K562 (cell line): ENCODE measurements around the gene RNU2-63P. TPM values are rescaled to one million over a fixed set of nuclear protein-coding genes. Genes with fewer than 3 reads are reported as not detected.
A peak's percentile ranks its signal among the peaks of the same experiment; 100 is the strongest.

Experiments used
- ARNT ChIP-seq, 2 experiments: fragments of 450-650 bp; IDR thresholded peaks; 2 replicates each; pipeline ENCODE4 v1.6.1; 2016; ENCODE audit warnings: mild to moderate bottlenecking in 1 of 2
- CAMTA2 ChIP-seq: fragments of 250-450 bp; sonication (Bioruptor Pico); conservative IDR thresholded peaks from 2 replicates; pipeline ENCODE4 v1.5.1; 2022
- CHD1 ChIP-seq: fragments of 200-600 bp; sonication (generic); IDR thresholded peaks from one replicate; pipeline ENCODE4 v1.6.1; 2012; ENCODE audit warnings: mild to moderate bottlenecking, moderate library complexity, low read length, inconsistent platforms
- EGR1 ChIP-seq: fragments of 450-650 bp; conservative IDR thresholded peaks from 2 replicates; pipeline ENCODE4 v1.6.1; 2017; ENCODE audit warnings: mild to moderate bottlenecking
- ELF1 ChIP-seq: fragments of 200-800 bp; sonication (Bioruptor generic); IDR thresholded peaks from 2 replicates; pipeline ENCODE4 v1.6.1; 2016; ENCODE audit warnings: missing genetic modification characterization, missing compliant biosample characterization
- EP300 ChIP-seq: IDR thresholded peaks from 2 replicates; pipeline ENCODE4 v1.6.1; 2012; ENCODE audit warnings: low read length, improper control_type of control experiment
- ESRRB ChIP-seq: fragments of 250-450 bp; sonication (Bioruptor Pico); IDR thresholded peaks from 2 replicates; pipeline ENCODE4 v1.5.0; 2020; ENCODE audit warnings: mild to moderate bottlenecking, moderate library complexity, borderline replicate concordance
- FUS ChIP-seq: fragments of 200-400 bp; formaldehyde crosslinking; optimal IDR thresholded peaks from 2 replicates; pipeline ENCODE3; 2017; ENCODE audit warnings: low read depth, low read length
- GABPB1 ChIP-seq: sonication (generic); formaldehyde crosslinking; IDR thresholded peaks from 2 replicates; pipeline ENCODE4 v1.8.0; 2022; ENCODE audit warnings: mild to moderate bottlenecking, missing genetic modification reagents
- GATAD2B ChIP-seq: fragments of 450-650 bp; IDR thresholded peaks from 2 replicates; pipeline ENCODE4 v1.6.1; 2017; ENCODE audit warnings: mild to moderate bottlenecking, borderline replicate concordance
- GTF2A2 ChIP-seq: IDR thresholded peaks from 2 replicates; pipeline ENCODE4 v1.6.1; 2016; ENCODE audit warnings: mild to moderate bottlenecking, missing genetic modification characterization, missing compliant biosample characterization
- ILF3 ChIP-seq: fragments of 450-650 bp; IDR thresholded peaks from 2 replicates; pipeline ENCODE4 v1.6.1; 2018; ENCODE audit warnings: antibody characterized with exemption, mild to moderate bottlenecking, moderate library complexity, borderline replicate concordance
- NONO ChIP-seq, 2 experiments: fragments of 200-400 bp in 1 of 2; fragments of 450-650 bp in 1 of 2; formaldehyde crosslinking in 1 of 2; IDR thresholded peaks; 2 replicates each; pipeline ENCODE4 v1.6.1; 2017; ENCODE audit warnings: low read depth in 2 of 2, mild to moderate bottlenecking in 2 of 2, moderate library complexity in 2 of 2, low read length in 1 of 2
- PCBP1 ChIP-seq: fragments of 200-400 bp; formaldehyde crosslinking; IDR thresholded peaks from 2 replicates; pipeline ENCODE4 v1.6.1; 2018; ENCODE audit warnings: mild to moderate bottlenecking, low read depth, low read length; ENCODE audit not compliant: poor library complexity, severe bottlenecking
- POLR2A ChIP-seq: fragments of 450-650 bp; conservative IDR thresholded peaks from 2 replicates; pipeline ENCODE4 v1.6.1; 2016
- REST ChIP-seq, 2 experiments: fragments of 450-650 bp; formaldehyde crosslinking in 1 of 2; IDR thresholded peaks; 2 replicates each; pipeline versions ENCODE4 v1.4.0 to v1.6.1; 2014 to 2020; ENCODE audit warnings: mild to moderate bottlenecking in 2 of 2, borderline replicate concordance in 1 of 2, low read depth in 1 of 2
- SIN3B ChIP-seq: fragments of 450-650 bp; IDR thresholded peaks from 2 replicates; pipeline ENCODE4 v1.6.1; 2017; ENCODE audit warnings: low read depth, mild to moderate bottlenecking, moderate library complexity
- SMARCC2 ChIP-seq: fragments of 450-650 bp; IDR thresholded peaks from 2 replicates; pipeline ENCODE4 v1.6.1; 2017; ENCODE audit warnings: antibody characterized with exemption, moderate library complexity, mild to moderate bottlenecking, low read depth
- SPI1 ChIP-seq: IDR thresholded peaks from 2 replicates; pipeline ENCODE4 v1.6.1; 2011; ENCODE audit warnings: low read depth, low read length, control low read depth, borderline replicate concordance
- TRIM28 ChIP-seq: fragments of 450-650 bp; IDR thresholded peaks from 2 replicates; pipeline ENCODE4 v1.6.1; 2017
- ZNF589 ChIP-seq: fragments of 200-800 bp; sonication (Bioruptor generic); IDR thresholded peaks from 2 replicates; pipeline ENCODE4 v1.6.1; 2016; ENCODE audit warnings: low read depth, missing genetic modification characterization, missing compliant biosample characterization
- polyA plus RNA-seq, 8 experiments: library from polyadenylated mRNA; depleted of rRNA in 4 of 8; stranded (reverse) in 5 of 8; unstranded in 3 of 8; fragments of >200 nt; fragmentation: Nextera tagmentation in 2 of 8; fragmentation: Illumina TruSeq in 1 of 8; extraction: Ambion mirVana in 2 of 8; extraction: Trizol in 1 of 8; gene quantifications; 2 replicates each; pipeline versions ENCODE4 v1.2.1 to v1.2.3, GENCODE V29; 2011 to 2014; ENCODE audit warnings: inconsistent platforms in 1 of 8, missing spikeins in 1 of 8
- total RNA-seq, 7 experiments: library from RNA; depleted of rRNA in 6 of 7; stranded (reverse); fragments of >200 nt in 6 of 7; fragmentation: Illumina TruSeq in 2 of 7; extraction: Trizol in 2 of 7; gene quantifications; 2 replicates each; pipeline versions ENCODE4 v1.2.1 to v1.2.3, GENCODE V29; 2011 to 2021; ENCODE audit warnings: low replicate concordance in 1 of 7

RNU2-63P gene
- total and polyA plus RNA-seq, 9 of the 15 experiments (the other 6 are each of a cell fraction or from before 2014, with no cell fraction given), result 5.8 to 253 (median 169) TPM; not detected in 4

GRCh38 chr2:88055371-88056128 is 39.2 kb upstream of the RNU2-63P start, which contains the start of gene KRCC1 (continued):
- 0 out of 2 replicates have a peak, but pooled peaks have one; percentile 70 for TF ChIP-seq CAMTA2 (CRISPR knock-in tag)
- peak; percentile 96 for TF ChIP-seq POLR2A
- 0 out of 4 replicates have a peak, but pooled peaks of 1 of the 2 experiments have one; percentile 5 for TF ChIP-seq ARNT (IDR thresholded peaks at IDR 0.05)
- TF ChIP-seq FUS, result peak; percentile 55
- TF ChIP-seq EP300, result peak; percentile 19; the same call in 1 of the 2 replicates
- TF ChIP-seq PCBP1, result peak; percentile 73
- TF ChIP-seq SPI1, result peak; percentile 69
- TF ChIP-seq NONO (IDR thresholded peaks at IDR 0.05; ENCODE audit: low read depth in 2 of 2, low read length in 1 of 2), result peak in 1 of 2 experiments; percentile 81; a peak in 2 of 4 replicates
- peak; percentile 58; the same call in 1 of the 2 replicates for TF ChIP-seq GATAD2B
- no peak for TF ChIP-seq ESRRB (CRISPR knock-in tag)
- TF ChIP-seq ELF1, result peak; percentile 63
- peak; percentile 79 for TF ChIP-seq CHD1
- peak; percentile 96 for TF ChIP-seq EGR1
- TF ChIP-seq ZNF589 (CRISPR knock-in tag), result 0 out of 2 replicates have a peak, but pooled peaks have one; percentile 42
- TF ChIP-seq SMARCC2, result no peak; the same call in 1 of the 2 replicates
- peak; percentile 5; the same call in 1 of the 2 replicates for TF ChIP-seq REST (IDR thresholded peaks at IDR 0.05; ENCODE audit: borderline replicate concordance)
- peak; percentile 70; the same call in 1 of the 2 replicates for TF ChIP-seq REST (CRISPR knock-in tag; IDR thresholded peaks at IDR 0.05; ENCODE audit: low read depth)
- TF ChIP-seq GABPB1 (CRISPR knock-in tag), result 0 out of 2 replicates have a peak, but pooled peaks have one; percentile 15
- no peak for TF ChIP-seq TRIM28
- 0 out of 2 replicates have a peak, but pooled peaks have one; percentile 33 for TF ChIP-seq GTF2A2 (tag)
- peak; percentile 56; the same call in 1 of the 2 replicates for TF ChIP-seq ILF3
- TF ChIP-seq SIN3B, result 0 out of 2 replicates have a peak, but pooled peaks have one; percentile 26
